ENCODE results near the gene AOAH. TPM values are rescaled to one million over a fixed set of nuclear protein-coding genes. Genes with fewer than 3 reads are reported as not detected.

Gene AOAH
- total and polyA plus RNA-seq, 2 donors (not counting 3 experiments of a cell fraction or from before 2014, with no cell fraction given): not detected

DNA sequence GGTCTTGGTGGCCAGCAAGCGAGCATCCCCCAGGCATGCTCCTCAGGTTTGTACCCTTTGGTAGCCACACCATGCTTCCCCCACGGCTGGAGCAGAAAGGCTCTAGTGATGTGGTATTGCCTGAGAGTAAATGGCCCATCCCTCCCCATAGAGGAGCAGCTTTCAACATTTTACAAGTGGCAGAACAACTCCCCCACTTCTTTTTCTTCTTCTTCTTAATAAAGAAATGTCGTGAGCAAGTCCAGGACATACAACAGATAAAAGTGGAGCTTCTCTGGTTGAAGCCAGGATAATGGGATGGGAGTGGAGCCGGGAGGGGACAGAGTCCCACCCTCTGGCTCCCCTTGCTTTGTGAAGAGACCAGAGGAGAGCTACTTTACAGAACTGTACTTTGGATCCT lies 203.2 kb downstream of the AOAH start:
- no peaks in the 10 kb centered on the region for H4K20me1 ChIP-seq (replicated peaks; ENCODE audit: control insufficient read depth, extremely low read depth, insufficient read depth, low read length)
- H3K79me2 ChIP-seq (ENCODE audit: control insufficient read depth, insufficient read depth, low read length): no peaks in the 10 kb centered on the region
- intact Hi-C loops (cut with micrococcal nuclease) (no loop called here), dilution Hi-C loops (cut with MboI; ENCODE audit: extremely low pct_ligation_motif_present, low sequenced_read_pairs) (no loop called here)
- no peaks in the 10 kb centered on the region for H3K9me1 ChIP-seq (replicated peaks; ENCODE audit: control insufficient read depth, extremely low read depth, insufficient read depth, low read length)
- no peaks in the 10 kb centered on the region for H3K36me3 ChIP-seq (ENCODE audit: control insufficient read depth in 2 of 2, extremely low read depth in 1 of 2, insufficient read depth in 2 of 2, low read length in 2 of 2)
- TF ChIP-seq JUN (IDR thresholded peaks at IDR 0.05; ENCODE audit: borderline replicate concordance, insufficient read depth, insufficient read length, low read depth) (no peak), CTCF (IDR thresholded peaks at IDR 0.05; ENCODE audit: extremely low read depth in 1 of 2, insufficient read depth in 1 of 2, low read depth in 1 of 2, low read length in 2 of 2) (no peak), FOS (IDR thresholded peaks at IDR 0.05; ENCODE audit: borderline replicate concordance, insufficient read depth, low read length) (no peak), POLR2A (IDR thresholded peaks at IDR 0.05; ENCODE audit: low read depth, low read length) (no peak), MAX (IDR thresholded peaks at IDR 0.05; ENCODE audit: insufficient read depth, insufficient read length) (no peak), POLR2AphosphoS5 (IDR thresholded peaks at IDR 0.05; ENCODE audit: insufficient read depth, low read depth, low read length) (no peak), MYC (IDR thresholded peaks at IDR 0.05; ENCODE audit: low read depth, low read length) (no peak), EZH2 (IDR thresholded peaks at IDR 0.05; ENCODE audit: borderline replicate concordance, low read depth, low read length, severe bottlenecking) (no peak), GATA2 (IDR thresholded peaks at IDR 0.05; ENCODE audit: insufficient read depth, insufficient read length, low read depth, low read length) (no peak)
- BruUV-seq (replicated peaks): no TSS peak
- no peaks in the 10 kb centered on the region for H3K27me3 ChIP-seq (ENCODE audit: control insufficient read depth in 2 of 2, insufficient read depth in 2 of 2, low read length in 2 of 2)
- no peaks in the 10 kb centered on the region for H3K4me1 ChIP-seq (ENCODE audit: control insufficient read depth, extremely low read depth, insufficient read depth, low read length)
- H3K27ac ChIP-seq (ENCODE audit: insufficient read depth, low read depth, low read length): no peak overlapping the region
- ChIA-PET CTCF (no interaction called here), POLR2A (no interaction called here)
- DNase-seq (ENCODE audit: low read depth, low spot score): no peak
- no peak for FAIRE-seq
- no peak overlapping the region for H3K4me3 ChIP-seq (replicated peaks in 1 of 3; ENCODE audit: insufficient read depth in 1 of 3, low read depth in 1 of 3, low read length in 3 of 3)
- H2AFZ ChIP-seq (ENCODE audit: low read depth, low read length): no peak overlapping the region
- no peak overlapping the region for H3K9ac ChIP-seq (replicated peaks; ENCODE audit: extremely low read depth, insufficient read depth, low read length)
- no peaks in the 10 kb centered on the region for H3K9me3 ChIP-seq (replicated peaks; ENCODE audit: control insufficient read depth, insufficient read depth, low read length)
- no peak overlapping the region for H3K4me2 ChIP-seq (ENCODE audit: insufficient read depth, low read length)

All from endothelial cell of umbilical vein (primary cell).